Measurements from ENCODE around the gene COL4A1.

DNA sequence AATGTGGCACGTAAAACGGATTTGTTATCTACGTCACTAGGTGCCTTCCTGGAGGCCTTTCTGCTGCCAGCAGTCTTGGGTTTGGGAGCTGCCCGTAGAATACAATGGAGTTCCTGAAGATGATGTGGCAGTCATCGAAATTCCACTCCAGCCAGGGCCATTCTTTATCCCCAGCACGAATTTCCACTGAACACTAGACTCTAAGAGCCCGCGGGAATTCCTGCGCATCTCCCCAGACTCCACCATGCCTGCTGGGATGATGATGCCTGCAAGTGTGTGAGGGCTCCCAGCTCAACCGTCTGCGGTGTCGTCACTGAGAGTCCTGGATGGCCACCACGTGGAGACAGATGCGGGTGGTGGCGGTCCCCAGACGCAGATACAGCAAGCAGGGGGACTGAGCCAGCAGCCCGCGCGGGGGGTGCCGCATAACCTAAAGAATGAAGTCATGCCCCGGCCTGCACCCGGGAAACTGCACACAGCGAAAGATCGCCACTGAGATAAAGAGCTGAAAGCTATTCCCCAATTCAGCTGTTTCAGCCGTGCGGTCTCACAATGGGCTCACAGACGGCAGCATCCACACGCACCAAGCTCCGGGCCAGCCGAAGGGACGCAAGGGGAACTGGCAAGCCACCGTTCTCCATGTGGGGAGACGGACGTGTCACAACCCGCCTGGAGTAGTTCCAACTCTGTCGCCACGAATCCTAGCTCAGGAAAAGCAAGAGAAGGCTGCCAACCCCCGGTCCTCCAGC is 41.1 kb downstream of the COL4A1 start:
- TF ChIP-seq YY1 (IDR thresholded peaks at IDR 0.05; ENCODE audit: insufficient read depth, insufficient read length), result no peak
- no peak for TF ChIP-seq SUZ12 (IDR thresholded peaks at IDR 0.05; ENCODE audit: extremely low read depth, insufficient read depth, insufficient read length)
- no peak for TF ChIP-seq ZNF274 (IDR thresholded peaks at IDR 0.05; ENCODE audit: low read depth, low read length)
